22Rv1 (cell line): Measurements from ENCODE around the gene SCG5.

Experiments used
- CTCF ChIP-seq: fragments of 450-650 bp; IDR thresholded peaks from 2 replicates; pipeline ENCODE4 v1.5.1; 2017; ENCODE audit warnings: mild to moderate bottlenecking
- ZFX ChIP-seq: fragments of 450-650 bp; IDR thresholded peaks from 2 replicates; pipeline ENCODE4 v1.6.1; 2017; ENCODE audit warnings: antibody characterized with exemption, borderline replicate concordance

DNA sequence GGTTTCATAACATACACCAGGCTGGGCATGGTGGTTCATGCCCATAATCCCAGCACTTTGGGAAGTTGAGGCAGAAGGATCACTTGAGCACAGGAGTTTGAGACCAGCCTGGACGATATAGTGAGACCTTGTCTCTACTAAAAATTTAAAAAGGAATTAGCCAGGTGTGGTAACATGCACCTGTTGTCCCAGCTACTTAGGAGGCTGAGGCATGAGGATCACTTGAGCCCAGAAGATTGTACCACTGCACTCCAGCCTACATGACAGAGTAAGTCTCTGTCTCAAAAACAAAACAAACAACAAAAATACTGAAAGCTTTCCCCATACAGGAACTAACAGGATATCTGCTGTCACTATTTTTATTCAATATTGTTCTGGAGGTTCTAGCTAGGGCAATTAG is 97.2 kb downstream of the SCG5 start:
- TF ChIP-seq CTCF (no peak), ZFX (no peak)
